GM18867 (cell line): Measurements from ENCODE around the gene THEM4.
A peak's percentile ranks its signal among the peaks of the same experiment; 100 is the strongest.
"Not testable (repeated sequence)": the region's sequence is repeated elsewhere in the genome, so short reads cannot be mapped to it uniquely, and the experiment has no call there.

Source experiments
- ATAC-seq: cut with Tn5 transposase; IDR thresholded peaks from one replicate; pipeline ENCODE4 v1.9.1; 2021; ENCODE audit warnings: mild to moderate bottlenecking, moderate library complexity; ENCODE audit not compliant: unreplicated experiment

The THEM4 gene

DNA sequence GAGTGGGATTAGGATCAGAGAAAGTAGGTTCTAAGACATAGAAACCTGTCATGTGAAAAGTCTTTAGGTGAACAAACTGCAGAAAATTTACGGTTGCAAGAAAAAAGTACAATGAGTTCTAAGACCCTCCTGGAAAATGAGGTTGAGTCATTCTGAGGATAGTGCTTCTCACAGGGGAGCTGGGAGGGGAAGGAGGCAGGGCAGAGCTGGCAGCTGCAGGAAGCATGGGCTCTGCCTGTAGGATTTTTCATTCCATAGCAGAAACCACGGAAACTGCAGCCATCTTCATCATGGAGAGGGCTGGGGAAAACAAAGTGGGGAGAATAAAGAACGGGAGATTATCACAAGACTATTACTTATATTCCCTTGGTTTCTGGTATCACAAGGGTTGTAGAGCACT is 25.8 kb upstream of the THEM4 start:
- ATAC-seq: no peak

DNA sequence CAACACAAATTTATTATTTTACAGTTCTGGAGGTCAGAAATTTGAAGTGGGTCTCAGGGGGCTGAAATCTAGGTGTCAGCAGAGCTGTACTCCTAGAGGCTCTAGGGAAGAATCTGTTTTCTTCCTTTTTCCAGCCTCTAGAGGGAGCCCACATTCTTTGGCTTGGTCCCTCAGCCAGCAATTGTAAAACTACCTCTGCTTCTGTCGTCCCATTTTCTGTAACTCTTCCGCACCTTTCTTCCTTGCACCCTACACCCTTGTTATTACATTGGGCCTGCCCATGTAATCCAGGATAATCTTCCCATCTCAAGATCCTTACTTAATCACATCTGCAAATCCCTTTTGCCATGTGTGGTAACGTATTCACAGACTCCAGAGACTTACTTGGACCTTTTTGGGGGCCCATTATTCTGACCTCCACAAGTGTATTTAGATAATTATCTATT is 24.8 kb upstream of the THEM4 start:
- no peak for ATAC-seq

DNA sequence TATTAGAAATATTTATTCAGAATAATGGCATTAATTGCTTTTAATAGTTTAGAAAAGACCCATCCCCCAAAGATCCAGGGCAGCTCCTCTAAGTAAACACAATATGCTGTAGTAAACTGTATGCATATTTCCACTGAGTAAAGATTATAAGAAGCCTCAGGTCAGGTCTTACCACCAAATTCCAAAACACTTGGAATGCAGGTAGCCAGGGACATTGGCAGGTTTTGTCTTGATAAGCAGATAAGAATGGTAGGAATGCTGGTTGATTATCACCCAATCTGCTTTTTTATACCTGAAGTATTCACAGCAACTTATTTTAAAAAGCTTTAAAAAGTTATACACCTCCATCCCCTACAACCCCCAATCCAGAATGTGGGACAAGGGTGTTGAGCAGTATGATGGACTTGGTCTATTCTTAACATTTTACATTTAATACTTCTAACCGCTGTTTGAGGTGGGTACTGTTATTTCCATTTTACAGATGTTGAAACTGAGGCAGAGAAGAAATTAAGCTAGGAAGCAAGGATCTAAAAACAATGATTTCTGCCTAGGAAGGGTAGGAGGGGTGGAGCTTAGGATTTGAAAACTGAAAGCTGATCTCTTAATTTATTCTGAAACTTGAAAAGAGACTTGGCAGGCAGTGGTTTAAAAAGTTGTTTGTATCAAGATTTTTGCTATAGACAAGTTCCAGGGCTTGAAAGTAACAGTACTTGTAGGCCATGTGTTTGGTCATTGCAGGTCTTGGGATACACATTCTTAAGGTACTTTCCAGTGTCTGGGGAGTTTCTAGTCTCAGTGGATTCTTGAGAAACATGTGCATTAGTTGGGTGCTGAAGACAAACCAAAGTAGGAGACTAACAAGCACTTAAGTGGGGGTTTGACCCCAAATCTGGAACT is 15.6 kb upstream of the THEM4 start:
- peak; percentile 42 for ATAC-seq

DNA sequence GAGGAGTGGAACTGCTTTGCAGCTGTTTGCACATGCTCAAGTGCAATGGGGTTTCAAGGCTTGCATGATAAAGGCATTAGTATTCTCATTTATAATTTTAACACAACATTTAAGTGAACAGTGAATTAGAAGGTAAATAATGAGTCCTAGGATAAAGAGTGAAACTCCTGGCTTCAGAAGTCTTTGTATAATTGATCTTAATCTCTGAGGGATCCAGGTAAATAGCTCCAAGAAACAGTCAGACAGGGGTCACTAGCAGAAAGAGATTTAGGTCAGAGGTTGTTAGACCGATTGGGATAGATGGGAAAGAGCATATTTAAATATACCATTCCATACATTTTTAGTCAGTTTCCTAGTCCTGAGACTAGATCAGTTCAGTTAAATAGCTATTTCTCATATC is 14.1 kb upstream of the THEM4 start:
- no peak for ATAC-seq

DNA sequence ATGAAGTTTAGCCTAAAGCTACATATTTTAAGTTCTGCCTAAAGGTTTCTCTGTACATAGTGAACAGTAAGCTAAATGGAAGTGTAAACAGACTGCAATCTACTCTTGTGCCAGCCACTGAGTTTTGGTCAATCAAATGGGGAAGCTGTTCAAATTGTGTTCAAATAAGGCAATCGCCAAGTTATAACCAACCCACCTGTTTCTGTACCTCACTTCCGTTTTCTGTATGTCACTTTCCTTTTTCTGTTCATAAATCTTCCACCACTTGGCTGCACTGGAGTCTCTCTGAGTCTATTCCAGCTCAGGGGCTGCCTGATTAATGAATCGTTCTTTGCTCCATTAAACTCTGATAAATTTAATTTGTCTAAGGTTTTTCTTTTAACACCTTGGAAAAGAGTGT is 10.8 kb upstream of the THEM4 start:
- ATAC-seq: peak; percentile 34

DNA sequence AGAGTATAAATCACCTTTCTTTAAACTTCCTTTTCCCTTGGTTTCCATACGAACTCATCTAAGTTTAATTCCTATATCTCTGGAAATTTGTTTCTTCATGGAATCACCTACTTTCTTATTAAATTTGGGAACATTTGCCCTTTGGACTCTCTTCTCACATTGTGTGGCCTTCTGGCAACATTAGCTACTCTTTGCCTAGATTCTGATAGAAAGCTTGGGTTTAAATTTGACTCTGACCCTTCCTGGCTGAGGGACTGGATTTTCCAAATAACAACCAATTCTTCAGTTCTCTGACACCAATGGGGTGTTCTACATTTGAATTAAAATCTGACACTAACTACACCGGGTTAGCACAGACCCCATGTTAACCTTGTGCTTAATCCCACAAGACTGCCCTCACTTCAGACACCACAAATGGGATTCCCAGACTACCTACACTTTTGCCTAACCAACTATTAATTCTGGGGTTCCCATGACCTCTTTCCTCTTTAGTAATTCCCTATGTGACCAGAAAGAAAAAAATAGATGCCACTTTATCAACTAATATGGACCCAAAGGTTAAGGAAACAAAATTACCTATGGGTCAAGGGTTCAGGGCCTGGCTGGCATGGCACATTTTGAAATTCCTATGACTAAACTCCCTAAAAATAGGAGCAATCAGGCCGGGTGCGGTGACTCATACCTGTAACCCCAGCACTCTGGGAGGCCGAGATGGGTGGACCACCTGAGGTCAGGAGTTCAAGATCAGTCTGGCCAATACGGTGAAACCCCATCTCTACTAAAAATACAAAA is 9.7 kb upstream of the THEM4 start:
- ATAC-seq: no peak

DNA sequence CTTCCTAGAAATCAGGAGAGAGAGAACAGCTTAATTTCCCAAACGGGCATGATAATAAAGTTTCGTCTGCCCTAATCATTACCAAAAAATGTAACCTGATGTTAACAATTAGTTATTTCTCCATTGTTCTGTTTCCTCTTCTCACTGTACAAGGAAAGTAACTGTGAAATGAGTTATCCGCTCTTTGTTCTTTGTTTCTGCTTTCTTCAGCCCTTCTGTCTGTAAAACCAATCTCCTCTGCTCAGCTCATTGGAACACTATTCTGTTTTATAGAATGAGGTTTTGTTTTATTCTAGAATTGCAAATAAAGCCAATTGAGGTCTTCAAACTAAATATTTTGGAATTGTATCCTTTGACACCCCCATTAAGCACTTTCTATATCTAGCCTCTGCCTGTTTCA is 8.8 kb upstream of the THEM4 start:
- no peak for ATAC-seq

DNA sequence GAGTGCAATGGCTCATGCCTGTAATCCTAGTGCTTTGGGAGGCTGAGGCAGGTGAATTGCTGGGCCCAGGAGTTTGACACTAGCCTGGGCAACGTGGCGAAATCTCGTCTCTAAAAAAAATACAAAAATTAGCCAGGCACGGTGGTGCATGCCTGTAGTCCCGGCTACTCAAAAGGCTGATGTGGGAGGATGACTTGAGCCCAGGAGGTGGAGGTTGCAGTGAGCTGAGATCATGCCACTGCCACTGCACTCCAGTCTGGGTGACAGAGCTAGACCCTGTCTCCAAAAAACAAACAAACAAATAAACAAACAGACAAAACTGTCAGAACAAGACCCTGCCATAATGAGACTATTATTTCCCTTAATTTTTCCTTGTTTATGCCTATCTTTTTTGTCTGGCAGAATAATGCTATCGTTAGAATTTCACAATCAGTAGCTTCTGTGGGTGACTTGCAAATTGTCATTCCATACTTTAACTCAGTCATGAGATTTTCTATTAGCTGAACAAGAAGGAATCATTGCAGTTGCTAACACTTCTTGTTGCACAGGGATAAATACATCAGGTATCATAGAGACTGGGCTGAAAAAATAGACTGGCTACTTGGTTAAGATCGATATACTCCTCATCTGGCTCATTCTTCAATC is 7.5 kb upstream of the THEM4 start:
- no peak for ATAC-seq

DNA sequence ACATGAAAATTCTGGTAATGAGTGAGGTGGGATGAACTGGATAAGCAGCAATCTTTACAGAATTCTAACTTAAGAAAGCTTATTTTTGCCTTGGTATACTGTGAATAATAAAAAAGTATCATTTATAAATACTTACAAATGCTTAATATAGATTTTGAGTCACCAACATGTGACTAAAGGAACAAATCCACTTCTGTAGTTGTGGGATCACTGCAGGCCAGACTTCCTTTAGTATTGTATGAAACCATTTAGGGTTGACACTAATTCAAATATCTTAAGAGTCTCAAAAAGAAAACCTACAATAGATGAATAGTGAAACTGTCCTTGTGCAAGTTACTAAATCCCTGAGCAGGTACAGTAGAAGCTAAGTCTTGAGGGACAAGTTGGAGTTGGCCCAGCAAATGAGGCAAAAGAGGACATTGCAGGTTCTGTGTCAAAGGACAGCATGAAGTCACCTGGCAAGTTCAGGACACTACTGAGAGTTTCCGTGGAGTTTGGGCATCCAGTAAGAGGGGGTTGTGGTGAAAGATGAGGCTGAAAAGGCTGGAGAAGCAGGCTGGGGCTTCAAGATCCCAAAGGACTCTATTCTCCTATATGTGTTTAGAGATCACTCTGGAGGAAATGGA is 5.9 kb upstream of the THEM4 start:
- no peak for ATAC-seq

DNA sequence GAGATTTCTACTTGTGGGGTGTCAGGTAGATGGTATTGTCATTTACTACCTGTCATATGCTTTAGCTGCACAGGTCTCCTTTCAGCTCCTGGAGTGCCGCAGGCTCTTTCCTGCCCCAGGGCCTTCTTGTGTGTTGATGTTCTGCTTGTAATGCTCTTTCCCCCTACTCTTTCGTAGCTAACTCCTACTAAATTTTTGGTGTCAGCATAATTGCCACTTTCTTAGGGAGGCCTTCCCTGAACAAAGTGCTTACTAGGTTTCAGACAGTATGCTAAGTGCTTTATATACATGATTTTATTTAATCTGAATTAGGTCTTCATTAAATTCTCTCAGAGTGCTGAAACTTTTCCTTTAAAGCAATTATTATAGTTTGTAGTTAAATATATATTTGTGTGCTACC is 4.8 kb upstream of the THEM4 start:
- ATAC-seq: no peak

DNA sequence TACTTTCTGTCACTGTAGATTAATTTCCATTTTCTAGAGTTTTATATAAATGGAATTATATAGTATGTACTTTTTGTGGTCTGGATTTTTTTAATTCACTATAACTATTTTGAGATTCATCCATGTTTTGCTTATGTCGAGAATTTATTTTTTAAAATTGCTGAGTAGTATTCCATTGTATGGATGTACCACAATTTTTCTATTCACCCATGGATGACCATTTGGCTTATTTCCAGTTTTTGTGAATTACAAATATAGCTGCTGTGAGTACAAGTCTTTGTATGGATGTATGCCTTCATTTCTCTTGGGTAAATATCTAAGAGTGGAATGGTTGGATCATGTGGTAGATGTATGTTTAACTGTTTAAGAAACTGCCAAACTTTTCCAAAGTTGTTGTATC is 3.7 kb upstream of the THEM4 start:
- ATAC-seq: no peak

DNA sequence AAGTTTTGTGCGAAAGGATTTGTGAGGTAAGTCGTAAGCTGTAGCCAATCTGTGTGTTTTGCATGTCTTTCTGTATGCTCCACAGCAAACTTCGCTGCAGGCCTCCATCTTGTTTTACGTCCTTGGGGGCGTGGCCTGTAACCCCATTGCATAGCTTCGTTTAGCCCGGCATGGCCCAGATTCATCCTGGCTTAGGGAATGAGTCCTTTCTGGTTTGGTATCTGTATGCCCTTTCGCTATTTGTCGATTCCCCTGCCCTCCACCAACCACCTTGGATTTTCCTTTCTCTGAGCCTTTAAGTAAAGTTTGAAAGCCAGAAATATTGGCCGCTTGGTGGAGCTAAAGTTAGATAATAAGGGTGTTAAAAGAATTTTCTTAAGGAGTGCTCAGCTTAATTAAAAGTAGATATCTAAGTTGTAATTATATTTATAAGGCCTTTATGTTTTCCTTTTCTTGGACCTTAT is 1.1 kb downstream of the THEM4 start:
- no peak for ATAC-seq

DNA sequence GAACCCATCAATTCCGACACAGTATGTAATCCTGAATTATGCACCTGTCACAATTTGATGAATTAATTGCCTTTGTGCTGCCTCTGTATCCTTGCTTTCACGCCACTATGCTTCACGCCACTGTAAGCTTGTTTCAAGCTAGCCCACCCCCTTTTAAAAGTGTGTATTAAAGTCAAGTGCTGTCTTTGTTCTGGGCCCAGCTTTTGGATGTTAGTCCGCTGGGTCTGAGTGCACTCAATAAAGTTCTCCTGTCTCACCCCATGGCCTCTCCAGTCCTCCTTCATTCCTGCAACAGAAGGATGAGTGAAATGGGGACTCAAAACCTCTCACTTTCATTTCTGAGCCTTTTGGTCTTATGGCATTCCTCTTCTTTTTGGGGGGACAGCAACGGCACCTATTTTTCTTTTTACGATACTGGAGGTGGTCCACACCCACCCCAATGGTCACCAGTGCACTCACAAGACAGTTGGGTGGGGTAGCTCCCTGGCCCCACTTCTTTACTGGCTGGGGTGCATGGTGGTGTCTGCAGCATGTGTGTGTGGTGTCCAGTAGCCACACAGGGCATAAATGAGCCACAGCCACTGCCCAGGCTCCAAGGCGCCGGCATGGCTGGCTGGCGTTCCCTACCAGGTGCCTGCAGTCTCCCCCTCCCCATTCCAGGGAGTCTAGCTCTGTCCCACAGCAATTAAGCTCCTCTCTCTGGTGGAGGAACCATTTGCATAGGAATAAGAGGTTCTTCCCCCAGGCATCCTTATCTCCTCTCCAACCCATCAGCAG is 1.8 kb downstream of the THEM4 start:
- no peak for ATAC-seq

DNA sequence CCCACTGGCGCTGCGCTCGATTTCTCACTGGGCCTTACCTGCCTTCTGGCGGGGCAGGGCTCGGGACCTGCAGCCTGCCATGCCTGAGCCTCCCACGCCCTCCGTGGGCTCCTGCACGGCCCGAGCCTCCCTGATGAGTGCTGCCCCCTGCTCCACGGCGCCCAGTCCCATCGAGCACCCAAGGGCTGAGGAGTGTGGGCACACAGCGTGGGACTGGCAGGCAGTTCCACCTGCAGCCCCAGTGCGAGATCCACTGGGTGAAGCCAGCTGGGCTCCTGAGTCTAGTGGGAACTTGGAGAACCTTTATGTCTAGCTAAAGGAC is 3.0 kb downstream of the THEM4 start:
- ATAC-seq: not testable (repeated sequence)

DNA sequence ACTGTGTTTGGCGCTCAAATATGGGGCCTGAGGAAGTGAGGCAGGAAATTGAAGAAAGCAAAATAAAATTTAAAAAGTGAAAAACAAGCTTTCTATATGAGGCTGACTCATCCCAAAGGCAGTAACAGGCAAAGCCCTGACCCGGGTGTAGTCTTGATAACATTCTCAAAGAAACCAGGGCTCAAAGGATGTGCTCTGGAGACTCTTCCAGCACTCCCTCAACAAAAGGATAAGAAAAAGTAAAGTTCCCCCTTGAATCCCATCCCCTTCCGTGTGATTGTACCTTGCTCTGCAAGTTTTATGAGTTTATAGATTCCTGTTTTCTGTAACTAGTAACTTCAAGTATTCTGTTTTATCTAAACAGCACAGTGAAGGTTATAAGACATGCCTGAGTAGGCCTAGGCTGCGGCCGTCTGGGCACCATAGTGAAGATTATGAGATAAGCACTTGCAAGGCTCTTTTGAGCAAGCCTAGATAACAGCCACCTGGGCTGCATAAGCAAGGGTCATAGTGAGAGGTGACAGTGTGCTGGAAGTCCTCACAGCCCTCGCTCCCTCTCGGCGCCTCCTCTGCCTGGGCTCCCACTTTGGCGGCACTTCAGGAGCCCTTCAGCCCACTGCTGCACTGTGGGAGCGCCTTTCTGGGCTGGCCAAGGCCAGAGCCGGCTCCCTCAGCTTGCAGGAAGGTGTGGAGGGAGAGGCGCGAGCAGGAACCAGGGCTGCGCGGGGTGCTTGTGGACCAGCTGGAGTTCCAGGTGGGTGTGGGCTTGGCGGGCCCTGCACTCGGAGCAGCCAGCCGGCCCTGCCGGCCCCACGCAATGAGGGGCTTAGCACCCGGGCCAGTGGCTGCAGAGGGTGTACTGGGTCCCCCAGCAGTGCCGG is 3.6 kb downstream of the THEM4 start:
- ATAC-seq: not testable (repeated sequence)

DNA sequence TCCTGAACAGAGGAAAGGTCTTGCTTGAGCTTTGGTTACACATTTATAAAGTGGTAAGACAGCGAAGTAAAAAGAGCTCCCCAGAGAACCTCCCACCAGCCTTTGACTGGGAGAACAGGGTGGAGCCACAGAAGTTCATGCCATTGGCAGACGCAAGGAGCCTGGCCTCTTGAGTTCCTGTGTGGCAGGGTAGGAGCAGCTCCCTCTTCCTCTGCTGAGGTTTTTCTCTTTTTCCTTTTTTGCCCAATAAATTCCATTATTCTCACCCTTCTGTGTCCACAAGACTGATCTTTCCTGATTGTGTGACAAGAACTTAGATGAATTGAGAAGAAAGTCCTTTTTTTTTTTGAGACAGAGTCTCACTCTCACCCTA is 4.3 kb downstream of the THEM4 start:
- ATAC-seq: no peak

DNA sequence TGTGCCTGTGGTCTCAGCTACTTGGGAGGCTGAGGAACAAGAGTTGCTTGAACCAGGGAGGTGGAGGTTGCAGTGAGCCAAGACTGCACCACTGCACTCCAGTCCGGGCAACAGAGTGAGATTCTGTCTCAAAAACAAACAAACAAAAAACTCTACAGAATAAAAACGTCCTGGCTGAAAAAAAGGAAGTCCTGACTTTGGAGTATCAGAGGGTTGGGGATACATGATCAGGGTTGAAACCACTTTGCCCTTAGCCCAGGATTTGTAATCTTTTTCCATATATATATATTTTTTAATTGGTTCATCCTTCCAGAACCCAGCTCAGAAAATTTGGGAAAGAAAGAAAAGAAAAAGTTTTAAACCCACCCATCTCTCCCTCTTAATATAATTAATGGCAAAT is 6.5 kb downstream of the THEM4 start:
- no peak for ATAC-seq

DNA sequence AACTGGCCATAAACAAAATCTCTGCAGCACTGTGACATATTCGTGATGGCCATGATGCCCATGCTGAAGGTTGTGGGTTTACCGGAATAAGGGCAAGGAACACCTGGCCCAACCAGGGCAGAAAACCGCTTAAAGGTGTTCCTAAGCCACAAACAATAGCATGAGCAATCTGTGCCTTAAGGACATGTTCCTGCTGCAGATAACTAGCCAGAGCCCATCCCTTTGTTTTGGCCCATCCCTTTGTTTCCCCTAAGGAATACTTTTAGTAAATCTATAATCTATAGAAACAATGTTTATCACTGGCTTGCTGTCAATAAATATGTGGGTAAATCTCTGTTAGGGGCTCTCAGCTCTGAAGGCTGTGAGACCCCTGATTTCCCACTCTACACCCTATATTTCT is 8.5 kb downstream of the THEM4 start:
- not testable (repeated sequence) for ATAC-seq

DNA sequence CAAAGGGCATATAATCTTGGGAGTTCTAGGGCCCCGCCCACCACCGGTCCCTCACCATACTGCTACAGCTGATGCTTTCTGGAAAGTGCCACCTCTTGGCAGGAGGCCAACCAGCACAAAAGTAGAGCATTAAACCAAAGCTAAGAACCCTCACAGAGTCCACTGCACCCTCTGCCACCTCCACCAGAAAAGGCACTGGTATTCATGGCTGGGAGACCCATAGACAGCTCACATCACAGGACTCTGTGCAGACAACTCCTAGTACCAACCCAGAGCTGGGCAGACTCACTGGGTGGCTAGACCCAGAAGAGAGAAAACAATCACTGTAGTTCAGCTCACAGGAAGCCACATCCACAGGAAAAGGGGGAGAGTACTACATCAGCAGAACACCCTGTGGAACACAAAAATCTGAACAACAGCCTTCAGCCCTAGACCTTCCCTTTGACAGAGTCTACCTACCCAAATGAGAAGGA is 10.8 kb downstream of the THEM4 start:
- ATAC-seq: no peak
